ENCODE results near the gene SAMD4A.

The SAMD4A gene

DNA sequence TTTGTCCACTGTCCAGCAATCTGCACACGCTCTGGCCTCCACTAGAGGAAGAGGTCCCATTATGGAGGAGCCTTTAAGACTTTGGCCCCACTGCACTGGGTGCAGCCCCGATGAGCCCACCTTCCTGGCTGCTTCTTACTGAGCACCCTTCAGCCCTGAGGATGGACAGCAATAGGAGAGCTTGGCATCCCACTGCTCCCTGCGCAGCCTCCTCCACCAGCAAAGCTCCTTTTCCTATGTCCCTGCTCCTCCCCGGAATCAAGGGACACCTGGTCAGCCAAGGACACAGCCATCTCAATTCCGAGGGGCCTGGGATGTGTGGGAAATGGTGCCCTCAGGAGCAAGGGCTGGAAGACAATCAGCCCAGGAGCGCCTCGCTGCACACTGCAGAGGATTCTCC, 241.0 kb downstream of the SAMD4A start:
- no peak for DNase-seq

DNA sequence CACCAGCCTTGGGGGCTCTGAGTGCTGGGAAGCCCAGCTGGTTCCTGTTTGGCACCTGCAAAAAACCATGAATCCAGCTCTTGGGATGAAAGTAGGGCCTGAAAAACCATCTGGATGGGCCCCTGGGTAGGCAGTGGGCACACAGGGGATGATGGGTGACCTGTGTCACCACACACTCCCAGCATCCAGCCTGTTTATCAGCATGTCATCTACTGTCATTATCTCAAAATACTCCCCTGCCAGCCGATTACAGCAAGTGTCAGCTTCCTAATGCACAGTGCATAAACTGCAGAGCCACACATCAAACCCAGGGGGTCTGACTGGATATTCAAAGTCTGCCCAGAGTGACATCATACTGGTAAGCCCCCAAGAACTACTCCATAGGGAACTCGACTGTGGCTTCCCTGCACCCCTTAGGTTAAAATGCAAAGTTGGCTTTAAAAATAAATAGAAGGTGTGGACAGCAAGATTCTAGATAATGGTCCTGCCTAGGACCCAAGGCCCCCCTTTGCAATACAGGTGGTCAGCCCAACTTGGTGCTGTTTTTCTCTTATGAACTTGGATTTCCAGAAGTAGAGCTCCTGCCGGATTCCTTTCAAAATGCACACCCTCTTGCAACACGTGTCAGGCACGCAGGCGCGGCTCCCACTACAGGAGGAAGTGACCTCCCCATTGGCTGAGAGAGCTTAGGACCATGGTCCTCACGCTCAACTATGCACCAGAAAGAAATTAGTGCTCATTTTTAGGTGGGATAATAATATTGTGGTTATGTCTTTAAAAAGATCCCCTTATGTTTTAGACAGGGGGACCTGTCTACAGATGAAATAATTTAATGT, 241.6 kb downstream of the SAMD4A start:
- no peak for DNase-seq

GRCh38 chr14:54809767-54810166, 242.8 kb downstream of the SAMD4A start:
- no peak for DNase-seq

DNA sequence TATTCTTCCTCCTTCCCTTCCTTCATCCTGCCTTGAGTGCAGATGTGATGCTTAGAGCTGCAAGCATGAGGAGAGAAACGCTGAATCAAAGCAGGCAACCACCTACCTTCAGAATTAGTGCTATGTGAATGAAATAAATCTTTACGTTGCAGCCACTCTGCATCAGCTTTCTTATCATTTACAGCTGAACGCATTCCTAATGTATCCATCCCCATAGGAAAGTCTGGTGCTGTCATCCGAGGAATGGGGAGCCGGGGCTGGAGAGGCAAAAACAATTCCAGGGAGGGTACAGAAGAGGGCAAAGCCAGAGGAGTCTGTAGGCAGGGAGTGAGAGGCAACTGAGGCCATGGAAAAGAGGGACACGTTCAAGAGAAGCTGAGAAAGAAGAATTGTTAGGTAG, 245.7 kb downstream of the SAMD4A start:
- no peak for DNase-seq

DNA sequence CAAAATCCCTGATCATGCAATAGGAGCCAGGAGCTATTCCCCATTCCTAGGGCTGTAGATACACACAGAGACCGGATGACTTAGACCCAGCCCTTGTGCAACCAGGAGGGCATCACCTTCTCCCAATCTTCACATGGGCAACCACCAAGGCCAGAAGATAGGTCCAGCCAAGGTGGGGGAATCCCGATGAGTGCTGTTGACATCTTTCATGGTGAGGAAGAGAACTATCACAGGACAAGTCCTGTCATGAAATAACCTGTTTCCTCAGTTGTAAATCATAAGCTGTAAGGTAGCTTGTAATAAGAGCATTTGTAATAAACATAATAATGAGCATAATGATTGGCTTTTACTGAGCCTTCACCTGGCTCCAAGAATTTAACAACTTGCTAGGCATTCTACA, 246.2 kb downstream of the SAMD4A start:
- no peak for DNase-seq

DNA sequence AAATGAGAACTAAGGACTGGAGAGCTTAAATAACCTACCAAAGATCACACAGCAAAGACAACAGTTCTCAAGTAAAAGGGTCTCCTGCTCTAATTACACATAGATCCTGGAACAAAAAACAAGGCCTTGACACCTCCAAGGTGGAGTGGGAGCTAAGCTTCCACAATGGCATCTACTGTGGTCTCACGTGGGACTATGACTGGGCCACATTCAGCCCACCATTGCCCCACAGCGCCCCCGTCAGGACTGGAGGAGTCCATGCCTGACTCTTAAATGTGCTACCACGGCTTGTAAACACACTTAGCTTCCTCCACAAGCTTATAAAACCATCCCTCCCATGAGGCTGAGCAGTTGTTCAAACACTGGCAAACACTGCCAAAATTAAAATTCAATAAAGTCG, 247.1 kb downstream of the SAMD4A start:
- no peak for DNase-seq

GRCh38 chr14:54815016-54815415, 248.1 kb downstream of the SAMD4A start:
- DNase-seq: no peak

- DNase-seq: no peak
These were observed 248.6 kb downstream of the SAMD4A start for GRCh38 chr14:54815515-54815914.

DNA sequence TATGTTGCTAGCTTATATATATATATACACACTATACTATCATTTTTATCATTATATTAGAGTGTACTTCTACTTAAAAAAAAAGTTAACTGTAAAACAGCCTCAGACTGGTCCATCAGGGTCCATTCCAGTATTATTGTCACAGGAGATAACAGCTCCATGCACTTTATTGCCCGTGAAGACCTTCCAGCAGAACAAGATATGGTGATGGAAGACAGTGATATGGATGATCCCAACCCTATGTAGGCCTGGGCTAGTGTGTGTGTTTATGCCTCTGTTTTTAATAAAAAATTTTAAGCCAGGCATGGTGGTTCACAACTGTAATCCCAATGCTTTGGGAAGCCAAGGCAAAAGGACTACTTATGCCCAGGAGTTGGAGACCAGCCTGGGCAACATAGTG, 249.5 kb downstream of the SAMD4A start:
- DNase-seq: no peak

DNA sequence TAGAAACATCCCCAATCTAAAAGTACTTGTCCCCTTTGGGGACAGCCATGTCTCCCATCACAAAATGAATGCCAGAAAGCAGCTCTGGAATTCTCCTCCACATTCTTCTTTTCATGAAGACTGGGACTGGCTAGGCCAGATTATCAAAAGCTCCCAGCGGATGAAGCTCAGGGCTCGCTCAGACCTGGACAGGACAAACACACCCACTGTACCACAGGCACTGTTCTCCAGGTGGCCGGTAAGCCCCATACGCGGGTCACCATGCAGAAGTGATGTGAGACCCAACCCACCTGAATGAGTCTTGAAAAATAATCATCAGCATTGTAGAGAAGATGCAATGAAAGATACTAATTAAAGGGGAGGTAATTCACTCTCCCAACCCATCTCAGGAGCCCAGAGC, 250.6 kb downstream of the SAMD4A start:
- no peak for DNase-seq

GRCh38 chr14:54818201-54819133, 251.5 kb downstream of the SAMD4A start:
- DNase-seq: peak; percentile 63

DNA sequence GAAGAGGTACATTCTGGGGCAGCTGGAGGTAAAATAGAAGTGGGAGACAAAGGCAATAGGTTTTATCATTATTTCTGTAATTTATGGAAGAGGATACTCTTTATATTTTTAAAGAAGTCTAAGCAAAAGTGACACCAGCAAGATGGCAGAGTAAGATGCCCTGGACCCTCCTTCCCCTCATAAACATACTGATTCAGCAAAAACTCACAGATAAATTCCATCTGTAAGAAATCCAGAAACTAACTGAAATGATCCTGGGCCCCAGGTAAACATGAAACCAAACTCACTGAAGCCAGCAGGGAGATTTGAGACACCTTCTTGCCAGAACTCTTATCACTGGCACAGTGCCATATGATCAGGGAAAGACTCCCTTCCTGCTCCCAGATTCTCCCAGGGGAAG, 255.8 kb downstream of the SAMD4A start:
- DNase-seq: no peak

GRCh38 chr14:54823757-54824549, 257.0 kb downstream of the SAMD4A start:
- DNase-seq: no peak

DNA sequence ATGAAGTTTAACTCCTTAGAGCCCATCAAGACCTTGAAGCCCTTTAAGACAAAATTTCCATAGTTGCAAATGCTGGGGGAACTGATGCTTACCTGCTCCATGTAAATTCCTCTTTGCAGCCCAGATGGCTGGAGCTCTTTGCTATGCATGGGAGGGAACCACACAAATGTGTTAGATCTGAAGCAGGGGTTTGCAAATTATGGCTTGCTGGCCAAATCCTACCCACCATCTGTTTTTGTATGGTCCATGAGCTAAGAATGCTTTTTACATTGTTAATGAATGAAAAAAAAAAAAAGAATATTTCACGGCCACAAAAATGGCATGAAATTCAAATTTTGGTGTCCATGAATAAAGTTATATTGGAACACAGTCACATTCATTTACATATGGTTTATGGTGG, 261.1 kb downstream of the SAMD4A start:
- no peak for DNase-seq

- DNase-seq: no peak
These were observed 262.7 kb downstream of the SAMD4A start for GRCh38 chr14:54829486-54830224.

DNA sequence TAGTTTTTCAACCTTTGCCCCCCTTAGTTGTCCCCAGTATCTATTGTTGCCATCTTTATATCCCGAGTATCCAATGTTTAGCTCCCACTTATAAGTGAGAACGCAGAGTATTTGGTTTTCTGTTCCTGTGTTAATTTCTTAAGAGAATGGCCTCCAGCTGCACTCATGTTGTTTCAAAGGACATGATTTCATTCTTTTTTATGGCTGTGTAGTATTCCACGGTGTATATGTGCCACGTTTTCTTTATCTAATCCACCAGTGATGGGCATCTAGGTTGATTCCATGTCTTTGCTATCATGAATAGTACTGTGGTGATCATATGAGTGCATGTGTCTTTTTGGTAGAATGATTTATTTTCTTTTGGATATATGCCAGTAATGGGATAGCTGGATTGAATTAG, 263.7 kb downstream of the SAMD4A start:
- no peak for DNase-seq

DNA sequence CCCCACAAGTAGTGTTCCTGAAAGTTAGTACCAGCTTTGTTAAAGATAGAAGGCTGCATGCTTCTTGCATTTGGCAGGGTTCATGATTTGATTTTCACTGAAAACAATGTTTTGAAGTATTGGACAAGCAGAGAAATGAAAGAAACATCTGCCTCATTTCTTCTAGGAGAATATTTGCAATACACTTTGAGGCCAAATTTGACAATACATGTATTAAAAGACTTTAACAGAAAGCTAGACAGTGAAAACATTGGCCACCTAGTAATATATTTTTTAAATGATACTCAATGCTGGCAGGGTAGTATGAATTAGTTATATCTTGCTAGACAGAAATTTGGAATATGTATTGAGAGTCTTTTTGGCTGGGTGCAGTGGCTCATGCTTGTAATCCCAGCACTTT, 267.2 kb downstream of the SAMD4A start:
- no peak for DNase-seq

GRCh38 chr14:54834727-54835126, 267.8 kb downstream of the SAMD4A start:
- no peak for DNase-seq

DNA sequence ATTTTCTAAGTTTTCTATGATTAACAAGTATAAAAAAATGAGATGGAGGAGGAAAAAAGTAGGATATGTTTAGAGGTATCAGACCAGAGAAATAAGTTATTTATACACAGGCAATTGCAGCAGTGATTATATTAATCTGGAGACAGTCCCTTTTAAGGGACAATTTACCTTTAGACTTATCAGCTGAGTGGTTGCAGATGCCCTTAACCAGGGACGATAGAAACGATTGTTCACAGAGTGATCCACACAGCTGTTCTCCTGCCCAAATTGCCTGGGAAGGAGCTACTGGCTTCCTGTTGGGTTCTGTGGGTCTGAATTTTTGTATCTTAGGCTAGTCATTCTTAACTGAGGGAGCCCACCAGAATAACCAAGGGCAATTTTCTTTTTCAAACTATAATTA, 269.3 kb downstream of the SAMD4A start:
- DNase-seq: no peak

DNA sequence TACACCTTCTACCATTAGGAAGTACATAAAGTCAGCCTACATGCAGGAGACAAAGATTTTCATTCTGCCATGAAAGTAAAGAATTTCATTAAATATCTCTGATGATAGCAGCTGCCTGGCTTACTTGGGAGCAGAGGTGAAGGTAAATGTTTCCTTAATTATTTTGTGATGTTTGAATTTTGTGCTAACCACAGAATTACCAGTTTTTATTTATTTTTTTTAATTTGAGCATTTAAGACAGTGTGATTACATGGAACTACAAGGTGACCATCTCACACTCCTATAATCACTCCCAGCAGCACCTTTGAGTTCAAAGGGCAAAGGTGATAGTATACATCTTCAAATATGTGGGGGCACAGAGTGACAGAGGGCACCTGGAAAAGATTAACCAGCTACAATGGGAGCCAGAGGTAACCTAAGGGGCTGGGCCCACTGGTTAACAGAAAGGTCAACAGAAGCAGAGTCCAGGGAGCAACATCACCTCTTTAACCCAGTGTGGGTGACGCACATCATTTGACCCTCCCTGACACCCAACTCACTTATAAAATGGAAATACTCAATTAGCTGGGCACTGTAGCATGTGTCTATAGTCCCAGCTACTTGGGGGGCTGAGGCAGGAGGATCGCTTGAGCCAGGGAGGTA, 270.7 kb downstream of the SAMD4A start:
- no peak for DNase-seq

GRCh38 chr14:54838931-54839512, 272.1 kb downstream of the SAMD4A start:
- DNase-seq: no peak

DNA sequence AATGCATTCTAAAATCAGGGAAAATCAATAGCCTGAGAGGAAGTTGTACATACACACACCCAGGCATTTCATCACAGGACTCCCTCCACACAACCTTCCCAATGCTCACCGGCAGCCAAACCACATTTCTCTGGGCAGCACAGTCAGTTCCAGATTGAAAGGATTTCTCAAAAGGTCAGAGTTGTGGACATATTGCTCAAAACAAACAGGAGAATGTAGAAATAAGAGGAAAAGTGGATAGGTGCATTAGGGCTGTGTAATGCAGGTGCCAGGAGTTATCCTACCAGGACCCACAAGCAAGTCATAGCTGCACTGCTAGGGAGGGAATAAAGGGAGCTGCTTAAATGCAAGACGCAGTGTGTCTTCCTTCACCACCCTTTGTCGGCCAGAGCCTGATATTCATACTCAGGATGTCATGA, 272.8 kb downstream of the SAMD4A start:
- DNase-seq: no peak

All from NCI-H1105 treated with DMSO at 0.1 percent for 48 hours (cell line).